GM12878 (cell line): Measurements from ENCODE around the gene PPIA.

Source experiments
- BCL11A ChIP-seq: IDR thresholded peaks from 2 replicates; pipeline ENCODE4 v1.6.1; 2011; ENCODE audit warnings: low read depth, low read length
- CREM ChIP-seq: IDR thresholded peaks from 2 replicates; pipeline ENCODE4 v1.6.1; 2014; ENCODE audit warnings: antibody characterized with exemption, low read depth
- CTCF ChIP-seq, 3 experiments: IDR thresholded peaks in 2 of 3; conservative IDR thresholded peaks in 1 of 3; 2 replicates each; pipeline ENCODE4 v1.5.1; 2011; ENCODE audit warnings: low read depth in 3 of 3, low read length in 3 of 3, mild to moderate bottlenecking in 3 of 3, control low read depth in 2 of 3, moderate library complexity in 2 of 3, inconsistent platforms in 1 of 3, mixed read lengths in 1 of 3; ENCODE audit not compliant: control insufficient read depth in 2 of 3, insufficient read depth in 1 of 3; ENCODE audit errors: extremely low read depth in 1 of 3
- EZH2 ChIP-seq: IDR thresholded peaks from 2 replicates; pipeline ENCODE4 v1.6.1; 2012; ENCODE audit warnings: low read depth, mild to moderate bottlenecking, control low read depth, inconsistent platforms, low read length, borderline replicate concordance; ENCODE audit not compliant: control insufficient read depth
- MEF2A ChIP-seq: IDR thresholded peaks from 2 replicates; pipeline ENCODE4 v1.6.1; 2011; ENCODE audit warnings: low read depth, mild to moderate bottlenecking, low read length, moderate library complexity; ENCODE audit not compliant: insufficient read depth
- POLR2A ChIP-seq: IDR thresholded peaks from 2 replicates; pipeline ENCODE4 v1.6.1; 2011; ENCODE audit warnings: low read depth, mild to moderate bottlenecking, low read length
- RAD21 ChIP-seq: IDR thresholded peaks from 2 replicates; pipeline ENCODE4 v1.6.1; 2011; ENCODE audit warnings: mild to moderate bottlenecking, low read depth, low read length, moderate library complexity; ENCODE audit not compliant: insufficient read depth
- RFX5 ChIP-seq: IDR thresholded peaks from 2 replicates; pipeline ENCODE4 v1.6.1; 2011; ENCODE audit warnings: low read depth, low read length, improper control_type of control experiment
- SKIL ChIP-seq: fragments of 450-650 bp; IDR thresholded peaks from 2 replicates; pipeline ENCODE4 v1.6.1; 2017; ENCODE audit warnings: mild to moderate bottlenecking, low read depth, inconsistent platforms; ENCODE audit not compliant: poor library complexity, severe bottlenecking
- YBX1 ChIP-seq: fragments of 450-650 bp; IDR thresholded peaks from 2 replicates; pipeline ENCODE4 v1.6.1; 2016; ENCODE audit warnings: antibody characterized with exemption
- ZZZ3 ChIP-seq: IDR thresholded peaks from 2 replicates; pipeline ENCODE4 v1.6.1; 2011; ENCODE audit warnings: low read depth; ENCODE audit not compliant: control insufficient read depth, insufficient read length

- TF ChIP-seq RFX5 (no peak), EZH2 (no peak), CTCF (IDR thresholded peaks at IDR 0.05 in 2 of 3, conservative IDR thresholded peaks at IDR 0.05 in 1 of 3; ENCODE audit: control insufficient read depth in 2 of 3, extremely low read depth in 1 of 3, insufficient read depth in 1 of 3, low read depth in 3 of 3, low read length in 3 of 3) (no peak), SKIL (no peak), ZZZ3 (no peak), BCL11A (no peak), YBX1 (no peak), CREM (no peak), RAD21 (no peak), MEF2A (no peak), POLR2A (no peak; the same call in 1 of the 2 replicates)
These were observed 27.7 kb upstream of the PPIA start for GRCh38 chr7:44768628-44769371.
